PFSK-1 (cell line): ENCODE results near the gene SLC35A3.

ENCODE experiments used
- FOXP2 ChIP-seq: optimal IDR thresholded peaks from 2 replicates; pipeline ENCODE3; 2011; ENCODE audit warnings: borderline replicate concordance, control low read depth, inconsistent platforms; ENCODE audit not compliant: insufficient read depth; ENCODE audit errors: extremely low read length, extremely low read depth
- POLR2AphosphoS5 ChIP-seq: IDR thresholded peaks from 2 replicates; pipeline ENCODE4 v1.6.1; 2012; ENCODE audit warnings: low read depth, mild to moderate bottlenecking, control low read depth, low read length, moderate library complexity
- REST ChIP-seq, 2 experiments: IDR thresholded peaks; 2 replicates each; pipeline versions ENCODE4 v1.6.1 to v1.8.0; 2011 to 2012; ENCODE audit warnings: low read depth in 2 of 2, low read length in 2 of 2, control low read depth in 1 of 2, inconsistent platforms in 1 of 2, mild to moderate bottlenecking in 1 of 2, moderate library complexity in 1 of 2; ENCODE audit not compliant: insufficient read depth in 1 of 2
- SIN3A ChIP-seq: IDR thresholded peaks from 2 replicates; pipeline ENCODE4 v1.6.1; 2012; ENCODE audit warnings: mild to moderate bottlenecking, low read length, moderate library complexity, borderline replicate concordance; ENCODE audit not compliant: insufficient read depth
- TAF1 ChIP-seq: IDR thresholded peaks from 2 replicates; pipeline ENCODE4 v1.6.1; 2012; ENCODE audit warnings: low read length, control low read depth, borderline replicate concordance; ENCODE audit not compliant: insufficient read depth

SLC35A3 gene

GRCh38 chr1:100065969-100066227 lies 96.1 kb downstream of the SLC35A3 start:
- no peak for TF ChIP-seq POLR2AphosphoS5
- no peak for TF ChIP-seq REST (IDR thresholded peaks at IDR 0.05; ENCODE audit: insufficient read depth in 1 of 2, low read depth in 2 of 2, low read length in 2 of 2)
- no peak for TF ChIP-seq TAF1
- no peak for TF ChIP-seq SIN3A

- TF ChIP-seq TAF1 (no peak), FOXP2 (no peak), POLR2AphosphoS5 (no peak), REST (IDR thresholded peaks at IDR 0.05; ENCODE audit: insufficient read depth in 1 of 2, low read depth in 2 of 2, low read length in 2 of 2) (no peak), SIN3A (no peak)
Measured at GRCh38 chr1:100070201-100070939, 100.6 kb downstream of the SLC35A3 start.

GRCh38 chr1:100073531-100073930 lies 103.7 kb downstream of the SLC35A3 start:
- no peak for TF ChIP-seq REST (IDR thresholded peaks at IDR 0.05; ENCODE audit: insufficient read depth in 1 of 2, low read depth in 2 of 2, low read length in 2 of 2)
- no peak for TF ChIP-seq SIN3A
- no peak for TF ChIP-seq POLR2AphosphoS5
- TF ChIP-seq FOXP2 = no peak
- TF ChIP-seq TAF1 = no peak

GRCh38 chr1:100074604-100075395 lies 105.0 kb downstream of the SLC35A3 start:
- TF ChIP-seq TAF1 (no peak), REST (IDR thresholded peaks at IDR 0.05; ENCODE audit: insufficient read depth in 1 of 2, low read depth in 2 of 2, low read length in 2 of 2) (no peak), FOXP2 (no peak), POLR2AphosphoS5 (no peak), SIN3A (no peak)
